Measurements from ENCODE around the gene HSD17B14.
"Not testable (repeated sequence)": the region's sequence is repeated elsewhere in the genome, so short reads cannot be mapped to it uniquely, and the experiment has no call there.

HSD17B14 gene

GRCh38 chr19:48867123-48867745 lies 30.9 kb upstream of the HSD17B14 start:
- DNase-seq: no peak

- DNase-seq: no peak
Observed at GRCh38 chr19:48866692-48867091, 30.4 kb upstream of the HSD17B14 start.

GRCh38 chr19:48862827-48863226 lies 26.5 kb upstream of the HSD17B14 start:
- DNase-seq: no peak

- DNase-seq: no peak
Observed at GRCh38 chr19:48861313-48861712, 25.0 kb upstream of the HSD17B14 start.

- DNase-seq: no peak
Observed at GRCh38 chr19:48859711-48860572, 23.7 kb upstream of the HSD17B14 start.

GRCh38 chr19:48858984-48859710 lies 22.9 kb upstream of the HSD17B14 start:
- DNase-seq: no peak

GRCh38 chr19:48856921-48857320 lies 20.6 kb upstream of the HSD17B14 start:
- no peak for DNase-seq

GRCh38 chr19:48854103-48854502 lies 17.8 kb upstream of the HSD17B14 start:
- DNase-seq: no peak

GRCh38 chr19:48853483-48853882 lies 17.2 kb upstream of the HSD17B14 start:
- no peak for DNase-seq

GRCh38 chr19:48852292-48852691 lies 16.0 kb upstream of the HSD17B14 start:
- no peak for DNase-seq

GRCh38 chr19:48846659-48847058 lies 10.4 kb upstream of the HSD17B14 start:
- DNase-seq: not testable (repeated sequence)

- no peak for DNase-seq
Observed at GRCh38 chr19:48845384-48845783, 9.1 kb upstream of the HSD17B14 start.

- no peak for DNase-seq
Observed at GRCh38 chr19:48844472-48844871, 8.2 kb upstream of the HSD17B14 start.

- DNase-seq: no peak
Observed at GRCh38 chr19:48842789-48843162, 6.5 kb upstream of the HSD17B14 start.

- DNase-seq: no peak
Observed at GRCh38 chr19:48841571-48841970, 5.3 kb upstream of the HSD17B14 start.

GRCh38 chr19:48841047-48841446 lies 4.8 kb upstream of the HSD17B14 start:
- no peak for DNase-seq

- no peak for DNase-seq
Observed at GRCh38 chr19:48837687-48838086, 1.4 kb upstream of the HSD17B14 start.

GRCh38 chr19:48837051-48837524 lies 797 bp upstream of the HSD17B14 start:
- DNase-seq: no peak

GRCh38 chr19:48835734-48836088 lies 580 bp downstream of the HSD17B14 start:
- DNase-seq: no peak

GRCh38 chr19:48833977-48834376 lies 2.3 kb downstream of the HSD17B14 start:
- DNase-seq: no peak

GRCh38 chr19:48833049-48833448 lies 3.2 kb downstream of the HSD17B14 start:
- no peak for DNase-seq

- no peak for DNase-seq
Observed at GRCh38 chr19:48830965-48831364, 5.3 kb downstream of the HSD17B14 start.

GRCh38 chr19:48830088-48830487 lies 6.2 kb downstream of the HSD17B14 start:
- DNase-seq: no peak

- no peak for DNase-seq
Observed at GRCh38 chr19:48826606-48827020, 9.7 kb downstream of the HSD17B14 start.
